Sigmoid colon (tissue), 7 donors: ENCODE data around the gene NISCH. TPM values are rescaled to one million over a fixed set of nuclear protein-coding genes. Genes with fewer than 3 reads are reported as not detected.

Experiments
- DNase-seq: peaks from one replicate; pipeline ENCODE4 v3.0.0-alpha.2; 2019
- H3K27ac ChIP-seq, 4 donors: fragments of 200-600 bp; sonication (generic); one replicate each; pipeline ENCODE4 v1.5.1; 2016 to 2019; ENCODE audit warnings: mild to moderate bottlenecking in 1 of 4
- H3K27me3 ChIP-seq, 3 donors: fragments of 200-600 bp; sonication (generic); one replicate each; pipeline ENCODE4 v1.5.1; 2019; ENCODE audit warnings: mild to moderate bottlenecking in 1 of 3
- H3K36me3 ChIP-seq, 4 donors: fragments of 200-600 bp; sonication (generic); one replicate each; pipeline ENCODE4 v1.5.1; 2016 to 2019
- H3K4me1 ChIP-seq, 4 donors: fragments of 200-600 bp; sonication (generic); one replicate each; pipeline ENCODE4 v1.5.1; 2017 to 2019
- H3K4me3 ChIP-seq, 4 donors: fragments of 200-600 bp; sonication (generic); one replicate each; pipeline ENCODE4 v1.5.1; 2017 to 2019; ENCODE audit warnings: mild to moderate bottlenecking in 2 of 4, moderate library complexity in 1 of 4
- H3K9me3 ChIP-seq, 4 donors: fragments of 200-600 bp in 3 of 4; sonication (generic) in 3 of 4; one replicate each; pipeline versions ENCODE4 v1.5.1 to v1.6.1; 2013 to 2019
- CTCF ChIP-seq, 4 experiments: fragments of 450-650 bp in 3 of 4; fragments of 200-600 bp in 1 of 4; IDR thresholded peaks; one replicate each; pipeline ENCODE4 v1.5.1; 2016 to 2019; ENCODE audit warnings: antibody characterized with exemption in 4 of 4, mild to moderate bottlenecking in 3 of 4, moderate library complexity in 2 of 4
- EP300 ChIP-seq, 4 donors: sonication (generic); formaldehyde crosslinking; IDR thresholded peaks; one replicate each; pipeline ENCODE4 v1.6.1; 2017; ENCODE audit warnings: antibody characterized with exemption in 4 of 4
- POLR2A ChIP-seq, 2 donors: fragments of 450-650 bp; IDR thresholded peaks; one replicate each; pipeline ENCODE4 v1.6.1; 2016; ENCODE audit warnings: antibody characterized with exemption in 2 of 2, mild to moderate bottlenecking in 2 of 2, moderate library complexity in 2 of 2
- POLR2AphosphoS5 ChIP-seq, 4 donors: sonication (generic); formaldehyde crosslinking; IDR thresholded peaks; one replicate each; pipeline ENCODE4 v1.6.1; 2017; ENCODE audit warnings: antibody characterized with exemption in 4 of 4
- WGBS, 2 donors: extraction: QIAGEN DNeasy Blood & Tissue Kit; methylation state at CpG; one replicate each; pipeline ENCODE4 v1.1.7; 2013; 5-methylcytosine and 5-hydroxymethylcytosine counted together
- intact Hi-C: fragments of 100-400 bp; cut with DNase I; formaldehyde crosslinking; loops from one replicate; pipeline ENCODE4 v1.15.1; 2023
- polyA plus RNA-seq, 3 donors: library from polyadenylated mRNA; stranded (reverse); fragments of 200-250 nt; gene quantifications; one replicate each; pipeline ENCODE4 v1.2.3, GENCODE V29; 2013
- total RNA-seq, 4 donors: library from RNA; depleted of rRNA; stranded (reverse); fragments of >200 nt; gene quantifications; one replicate each; pipeline ENCODE4 v1.1.0, GENCODE V29; 2016
- donor health status: healthy with polysubstance abuse.
- donor health status: Bipolar disorder and iron deficiency.
- donor health status: healthy.

Gene NISCH
- total and polyA plus RNA-seq, 7 donors = 14.3 to 113 (median 53.5) TPM

DNA sequence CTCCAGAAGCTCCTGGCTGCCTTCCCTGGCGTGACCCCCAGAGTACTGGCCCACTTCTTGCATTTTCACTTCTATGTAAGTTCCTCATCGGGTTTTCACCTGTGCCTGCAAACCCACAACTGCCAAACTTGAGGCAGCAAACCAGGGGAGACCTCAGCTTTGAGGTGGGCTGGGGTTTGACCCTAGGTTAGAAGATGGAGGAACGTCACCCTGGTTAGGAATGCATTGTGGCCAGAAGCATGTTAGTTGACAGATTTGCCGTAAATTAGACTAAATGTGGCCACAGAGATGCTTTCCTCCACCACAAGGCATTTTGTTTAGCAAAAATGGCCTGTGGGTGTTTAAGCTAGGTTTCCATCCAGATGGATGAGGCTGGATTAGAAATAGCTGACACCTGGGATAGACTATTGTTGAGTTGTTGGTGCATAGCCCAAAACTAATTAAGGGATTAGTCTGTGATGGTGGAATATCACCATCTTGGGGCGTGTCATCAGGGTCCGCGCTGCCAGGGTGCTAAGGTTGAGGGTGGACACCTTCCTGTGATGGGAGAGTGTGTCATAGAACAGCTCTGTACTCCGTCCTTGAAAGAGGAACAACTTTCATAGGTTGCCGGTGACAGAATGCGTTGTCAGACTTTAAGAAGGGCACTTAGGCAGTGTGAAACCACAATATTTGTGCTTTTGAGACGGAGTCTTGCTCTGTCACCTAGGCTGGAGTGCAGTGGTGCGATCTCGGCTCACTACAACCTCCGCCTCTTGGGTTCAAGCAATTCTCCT lies 3.6 kb downstream of the NISCH start:
- no peak overlapping the region for H3K27ac ChIP-seq
- TF ChIP-seq POLR2AphosphoS5 (IDR thresholded peaks at IDR 0.05) (no peak), EP300 (IDR thresholded peaks at IDR 0.05) (no peak), CTCF (IDR thresholded peaks at IDR 0.05) (no peak), POLR2A (IDR thresholded peaks at IDR 0.05) (no peak)
- intact Hi-C loops = loop anchor here (5.0 kb wide), 2 partner anchors 73 to 787 kb away; partner anchors contain the start of genes NT5DC2 and TEX264
- no peaks in the 10 kb centered on the region for H3K27me3 ChIP-seq
- H3K9me3 ChIP-seq = no peaks in the 10 kb centered on the region
- H3K4me3 ChIP-seq = no peak overlapping the region
- H3K4me1 ChIP-seq = peaks cover 0 to 34% (median 26%) of the 10 kb centered on the region in 4 donors
- peaks cover 0 to 61% (median 36%) of the 10 kb centered on the region in 4 donors for H3K36me3 ChIP-seq
- 89 to 94% methylated on average over 14 of the region's 14 CpGs for WGBS, 2 donors
- DNase-seq = no peak

DNA sequence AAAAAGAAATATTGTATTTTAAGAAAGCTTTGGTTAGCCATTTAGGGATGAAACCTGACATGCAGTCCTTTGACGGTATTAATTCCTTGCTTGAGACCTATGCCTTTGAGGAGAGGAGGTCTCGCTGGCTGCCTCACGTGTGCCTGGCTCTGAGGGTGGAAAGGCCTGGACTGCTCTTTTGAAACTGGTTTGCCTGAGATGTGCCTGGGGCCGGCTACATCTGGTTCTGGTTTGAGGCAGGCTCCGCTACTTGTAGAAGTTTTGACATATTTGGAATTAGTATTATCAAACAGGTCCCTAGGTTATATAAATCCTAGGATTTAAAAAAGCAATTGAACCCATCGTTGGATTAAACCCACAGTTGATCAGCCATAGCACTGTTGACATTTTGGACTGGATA lies 6.5 kb downstream of the NISCH start:
- no peaks in the 10 kb centered on the region for H3K27me3 ChIP-seq
- H3K9me3 ChIP-seq = no peaks in the 10 kb centered on the region
- no peak overlapping the region for H3K4me3 ChIP-seq
- intact Hi-C loops = no loop called here
- no peak for DNase-seq
- peaks cover 0 to 15% (median 11%) of the 10 kb centered on the region in 4 donors for H3K4me1 ChIP-seq
- peak overlapping the region in 1 of 4 donors; percentile 17 for H3K27ac ChIP-seq
- WGBS, 2 donors = 90 to 93% methylated on average over 6 of the region's 6 CpGs
- no peak for TF ChIP-seq EP300 (IDR thresholded peaks at IDR 0.05)
- no peak for TF ChIP-seq CTCF (IDR thresholded peaks at IDR 0.05)
- TF ChIP-seq POLR2A (IDR thresholded peaks at IDR 0.05) = no peak
- no peak for TF ChIP-seq POLR2AphosphoS5 (IDR thresholded peaks at IDR 0.05)
- H3K36me3 ChIP-seq = peaks cover 0 to 80% (median 36%) of the 10 kb centered on the region in 4 donors

DNA sequence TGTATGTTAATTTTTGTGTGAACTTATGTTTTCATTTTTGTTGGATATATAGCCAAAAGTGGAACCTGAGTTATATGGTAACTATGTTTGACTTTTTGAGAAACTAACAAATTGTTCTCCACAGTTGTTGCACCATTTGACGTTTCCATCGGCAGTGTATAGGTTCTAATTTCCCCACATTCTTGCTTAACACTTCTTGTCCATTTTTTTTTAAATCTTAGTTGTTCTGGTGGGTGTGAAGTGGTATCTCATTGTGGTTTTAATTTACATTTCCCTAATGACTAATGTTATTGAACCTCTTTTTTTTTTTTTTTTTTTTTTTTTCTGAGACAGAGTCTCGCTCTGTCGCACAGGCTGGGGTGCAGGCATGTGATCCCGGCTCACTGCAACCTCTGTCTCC lies 8.0 kb downstream of the NISCH start:
- WGBS, 2 donors = 84 to 95% methylated on average over 5 of the region's 5 CpGs
- H3K27ac ChIP-seq = no peak overlapping the region
- H3K4me1 ChIP-seq = peaks cover 0 to 16% (median 7%) of the 10 kb centered on the region in 4 donors
- no peak overlapping the region for H3K4me3 ChIP-seq
- DNase-seq = no peak
- no peak for TF ChIP-seq EP300 (IDR thresholded peaks at IDR 0.05)
- TF ChIP-seq CTCF (IDR thresholded peaks at IDR 0.05) = no peak
- TF ChIP-seq POLR2AphosphoS5 (IDR thresholded peaks at IDR 0.05) = no peak
- no peak for TF ChIP-seq POLR2A (IDR thresholded peaks at IDR 0.05)
- no peaks in the 10 kb centered on the region for H3K27me3 ChIP-seq
- intact Hi-C loops = no loop called here
- peaks cover 0 to 76% (median 27%) of the 10 kb centered on the region in 4 donors for H3K36me3 ChIP-seq
- no peaks in the 10 kb centered on the region for H3K9me3 ChIP-seq

DNA sequence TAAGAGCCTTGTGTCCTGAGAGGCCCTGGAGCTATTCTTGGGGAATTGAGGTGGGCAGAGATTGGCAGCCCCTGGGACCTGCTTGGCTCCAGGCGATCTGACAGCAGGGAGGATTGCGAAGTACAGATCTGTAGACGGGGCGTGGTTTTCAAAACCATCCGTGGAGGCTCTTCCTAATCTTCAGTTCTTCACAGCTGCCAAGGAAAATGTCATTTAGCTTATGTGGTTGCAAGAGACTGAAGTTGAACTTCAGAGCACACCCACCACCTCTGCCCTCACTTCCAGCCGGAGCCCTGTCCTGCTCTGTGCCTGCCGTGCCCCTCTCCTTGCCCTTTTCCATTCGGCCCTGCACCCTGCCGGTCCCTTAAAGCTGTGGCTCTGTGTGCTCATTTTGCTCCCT lies 12.9 kb downstream of the NISCH start:
- Histone ChIP-seq H3K4me3 (no peak overlapping the region), H3K4me1 (peaks cover 0 to 23% (median 14%) of the 10 kb centered on the region in 4 donors), H3K27me3 (no peaks in the 10 kb centered on the region), H3K27ac (peak overlapping the region in 3 of 4 donors; percentile 0 to 48 (median 34)), H3K36me3 (peaks cover 11 to 57% (median 14%) of the 10 kb centered on the region in 4 donors), H3K9me3 (no peaks in the 10 kb centered on the region)
- DNase-seq = no peak
- intact Hi-C loops = no loop called here
- TF ChIP-seq POLR2AphosphoS5 (IDR thresholded peaks at IDR 0.05) = no peak
- TF ChIP-seq POLR2A (IDR thresholded peaks at IDR 0.05) = no peak
- TF ChIP-seq EP300 (IDR thresholded peaks at IDR 0.05) = no peak
- no peak for TF ChIP-seq CTCF (IDR thresholded peaks at IDR 0.05)
- WGBS, 2 donors = 72 to 79% methylated on average over 9 of the region's 9 CpGs
